ENCODE results near the gene FARS2.

DNA sequence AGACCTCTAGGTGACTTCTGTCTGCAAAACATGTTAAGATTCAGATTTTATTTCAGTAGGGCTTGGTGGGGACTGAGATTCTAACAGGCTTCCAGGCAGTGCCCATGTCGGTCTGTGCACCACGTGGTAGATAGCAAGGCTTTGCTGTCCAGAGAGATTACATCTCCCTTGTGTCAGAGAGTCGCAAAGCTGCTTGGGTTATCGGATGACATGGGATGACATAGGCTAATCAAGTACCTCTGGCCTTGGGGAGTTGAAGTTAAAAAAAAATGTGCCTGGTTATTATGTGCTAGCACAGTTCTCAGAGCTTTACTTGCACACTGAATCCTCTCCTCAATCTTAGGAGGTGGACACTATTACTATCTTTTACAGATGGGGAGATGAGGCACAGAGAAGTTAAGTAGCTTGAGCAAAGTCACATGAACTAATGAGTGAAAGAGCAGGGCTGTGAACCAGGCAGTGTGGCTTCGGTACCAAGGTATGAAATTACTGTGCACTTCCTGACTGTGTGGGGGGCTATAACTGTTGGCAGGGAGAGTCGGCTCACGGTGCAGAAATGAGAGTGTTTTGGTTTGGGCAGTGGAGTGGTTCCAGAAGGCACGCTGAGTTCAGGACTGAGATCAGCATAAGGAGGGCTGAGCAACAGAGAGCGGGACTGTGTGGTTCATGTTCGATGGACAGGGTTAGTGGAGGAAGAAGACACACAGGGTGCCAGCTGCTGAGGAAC is 41.1 kb downstream of the FARS2 start:
- TF ChIP-seq, protein P1, sequence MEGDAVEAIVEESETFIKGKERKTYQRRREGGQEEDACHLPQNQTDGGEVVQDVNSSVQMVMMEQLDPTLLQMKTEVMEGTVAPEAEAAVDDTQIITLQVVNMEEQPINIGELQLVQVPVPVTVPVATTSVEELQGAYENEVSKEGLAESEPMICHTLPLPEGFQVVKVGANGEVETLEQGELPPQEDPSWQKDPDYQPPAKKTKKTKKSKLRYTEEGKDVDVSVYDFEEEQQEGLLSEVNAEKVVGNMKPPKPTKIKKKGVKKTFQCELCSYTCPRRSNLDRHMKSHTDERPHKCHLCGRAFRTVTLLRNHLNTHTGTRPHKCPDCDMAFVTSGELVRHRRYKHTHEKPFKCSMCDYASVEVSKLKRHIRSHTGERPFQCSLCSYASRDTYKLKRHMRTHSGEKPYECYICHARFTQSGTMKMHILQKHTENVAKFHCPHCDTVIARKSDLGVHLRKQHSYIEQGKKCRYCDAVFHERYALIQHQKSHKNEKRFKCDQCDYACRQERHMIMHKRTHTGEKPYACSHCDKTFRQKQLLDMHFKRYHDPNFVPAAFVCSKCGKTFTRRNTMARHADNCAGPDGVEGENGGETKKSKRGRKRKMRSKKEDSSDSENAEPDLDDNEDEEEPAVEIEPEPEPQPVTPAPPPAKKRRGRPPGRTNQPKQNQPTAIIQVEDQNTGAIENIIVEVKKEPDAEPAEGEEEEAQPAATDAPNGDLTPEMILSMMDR (conservative IDR thresholded peaks at IDR 0.05; ENCODE audit: low read depth, low read length): no peak
- no peak for TF ChIP-seq EZH2 (IDR thresholded peaks at IDR 0.05; ENCODE audit: borderline replicate concordance, low read depth, low read length, poor library complexity, severe bottlenecking)

Data from A673 (cell line).